Neural progenitor cell (in vitro differentiated cells): ENCODE measurements around the gene CLIC5. TPM values are rescaled to one million over a fixed set of nuclear protein-coding genes. Genes with fewer than 3 reads are reported as not detected.

Experiments used
- DNase-seq: peaks from one replicate; pipeline ENCODE4 v3.0.0-alpha.2; 2016; ENCODE audit warnings: low spot score
- H2AFZ ChIP-seq: fragments of 200-600 bp; sonication (generic); replicated peaks from 2 replicates; pipeline ENCODE4 v1.6.1; 2016; ENCODE audit warnings: antibody characterized with exemption
- H3F3A ChIP-seq: fragments of 200-600 bp; sonication (generic); 2 replicates; pipeline ENCODE4 v1.6.1; 2016; ENCODE audit warnings: antibody characterized with exemption, low read depth
- H3K27ac ChIP-seq: fragments of 200-600 bp; sonication (generic); 2 replicates; pipeline ENCODE4 v1.5.1; 2016; ENCODE audit warnings: mild to moderate bottlenecking
- H3K27me3 ChIP-seq: fragments of 200-600 bp; sonication (generic); 2 replicates; pipeline ENCODE4 v1.6.1; 2016; ENCODE audit warnings: mild to moderate bottlenecking, moderate library complexity
- H3K36me3 ChIP-seq: fragments of 200-600 bp; sonication (generic); 2 replicates; pipeline ENCODE4 v1.5.1; 2016
- H3K4me1 ChIP-seq: fragments of 200-600 bp; sonication (generic); 2 replicates; pipeline ENCODE4 v1.6.1; 2016; ENCODE audit warnings: mixed run types
- H3K4me2 ChIP-seq: fragments of 200-600 bp; sonication (generic); 2 replicates; pipeline ENCODE4 v1.6.1; 2016
- H3K4me3 ChIP-seq: fragments of 200-600 bp; sonication (generic); 2 replicates; pipeline ENCODE4 v1.5.1; 2016
- H3K79me2 ChIP-seq: fragments of 200-600 bp; sonication (generic); 2 replicates; pipeline ENCODE4 v1.6.1; 2016; ENCODE audit warnings: low read depth
- H3K9ac ChIP-seq: fragments of 200-600 bp; sonication (generic); 2 replicates; pipeline ENCODE4 v1.6.1; 2016
- H3K9me3 ChIP-seq: fragments of 200-600 bp; sonication (generic); 2 replicates; pipeline ENCODE4 v1.5.1; 2016; ENCODE audit warnings: low read depth
- H4K20me1 ChIP-seq: fragments of 200-600 bp; sonication (generic); 2 replicates; pipeline ENCODE4 v1.6.1; 2016; ENCODE audit warnings: low read depth
- H3K27ac Mint-ChIP-seq: 3 replicates; pipeline ENCODE4 v1.8.0; 2021; ENCODE audit warnings: mixed read lengths
- H3K27me3 Mint-ChIP-seq: 2 replicates; pipeline ENCODE4 v1.8.0; 2022; ENCODE audit warnings: low read depth, mild to moderate bottlenecking, inconsistent platforms, moderate library complexity, mixed read lengths; ENCODE audit not compliant: insufficient read depth
- H3K36me3 Mint-ChIP-seq: 3 replicates; pipeline ENCODE4 v1.8.0; 2021; ENCODE audit warnings: mixed read lengths
- H3K4me1 Mint-ChIP-seq: 3 replicates; pipeline ENCODE4 v1.8.0; 2021; ENCODE audit warnings: mixed read lengths
- H3K4me3 Mint-ChIP-seq: 3 replicates; pipeline ENCODE4 v1.8.0; 2021; ENCODE audit warnings: mild to moderate bottlenecking, moderate library complexity, mixed read lengths
- H3K9me3 Mint-ChIP-seq: 3 replicates; pipeline ENCODE4 v1.8.0; 2020; ENCODE audit warnings: mixed read lengths
- CTCF ChIP-seq: fragments of 200-600 bp; sonication (generic); IDR thresholded peaks from 2 replicates; pipeline ENCODE4 v1.5.1; 2017; ENCODE audit warnings: antibody characterized with exemption, mild to moderate bottlenecking
- EZH2 ChIP-seq: fragments of 200-600 bp; sonication (generic); IDR thresholded peaks from 2 replicates; pipeline ENCODE4 v1.6.1; 2017; ENCODE audit warnings: antibody characterized with exemption, mild to moderate bottlenecking, moderate library complexity
- EZH2phosphoT487 ChIP-seq: fragments of 200-600 bp; sonication (generic); IDR thresholded peaks from 2 replicates; pipeline ENCODE4 v1.6.1; 2017; ENCODE audit warnings: antibody characterized with exemption
- total RNA-seq: library from RNA; depleted of rRNA; stranded (reverse); fragments of >200 nt; gene quantifications from 2 replicates; pipeline ENCODE4 v1.2.3, GENCODE V29; 2015; ENCODE audit warnings: low replicate concordance

CLIC5 gene
- total RNA-seq, 1 donor from 2014 or later = not detected

DNA sequence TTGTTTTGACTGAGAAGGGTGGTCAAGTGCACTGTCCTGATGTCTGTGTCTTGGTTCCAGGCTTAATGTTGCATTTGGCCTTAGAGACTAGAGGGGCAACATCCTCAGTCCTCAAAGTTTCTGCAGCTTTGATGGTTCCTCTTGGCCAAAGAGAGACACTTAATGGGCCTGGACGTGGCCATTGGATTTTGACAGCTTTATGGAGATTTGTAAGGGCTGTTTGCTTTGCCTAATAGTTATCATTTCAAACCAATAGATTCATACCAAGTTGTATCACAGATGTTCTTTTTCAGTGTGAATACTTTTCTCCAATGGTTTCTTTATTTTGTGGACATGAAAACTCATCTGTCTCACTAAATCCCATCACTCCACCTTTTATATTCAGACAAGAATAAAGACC is 45.8 kb upstream of the CLIC5 start:
- Mint-ChIP-seq H3K4me1 (peaks cover 12% of the 10 kb centered on the region), H3K36me3 (peaks cover 3% of the 10 kb centered on the region), H3K27ac (no peak overlapping the region), H3K9me3 (peaks cover 17% of the 10 kb centered on the region), H3K4me3 (no peak overlapping the region), H3K27me3 (peaks cover 3% of the 10 kb centered on the region)
- Histone ChIP-seq H3K4me1 (no peaks in the 10 kb centered on the region), H3K4me3 (no peak overlapping the region), H3K9ac (no peak overlapping the region), H2AFZ (no peak overlapping the region), H4K20me1 (no peaks in the 10 kb centered on the region), H3K79me2 (no peaks in the 10 kb centered on the region), H3K36me3 (no peaks in the 10 kb centered on the region), H3K9me3 (no peaks in the 10 kb centered on the region), H3K27ac (no peak overlapping the region), H3F3A (no peaks in the 10 kb centered on the region), H3K27me3 (no peaks in the 10 kb centered on the region), H3K4me2 (no peak overlapping the region)
- TF ChIP-seq EZH2 (no peak), EZH2phosphoT487 (no peak), CTCF (no peak)
- no peak for DNase-seq

DNA sequence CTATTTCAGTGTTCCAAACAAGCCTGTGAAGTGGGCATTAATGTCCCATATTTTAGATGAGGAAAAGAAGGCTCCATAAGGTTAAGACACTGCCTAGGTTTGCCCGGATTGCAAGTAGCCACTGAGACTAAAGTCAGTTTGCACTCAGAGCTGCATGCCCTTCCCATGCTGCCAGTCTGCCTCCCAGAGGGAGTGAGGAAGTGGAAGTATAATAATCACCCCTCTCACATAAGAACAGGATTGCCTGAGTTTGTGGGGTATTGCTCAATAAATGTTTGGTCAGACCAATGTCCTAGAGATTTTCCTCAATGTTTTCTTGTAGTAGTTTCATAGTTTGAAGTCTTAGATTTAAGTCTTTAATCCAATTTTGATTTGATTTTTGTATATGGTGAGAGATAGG is 43.9 kb upstream of the CLIC5 start:
- Histone ChIP-seq H3K9ac (no peak overlapping the region), H3K27me3 (no peaks in the 10 kb centered on the region), H3K4me1 (no peaks in the 10 kb centered on the region), H3K27ac (no peak overlapping the region), H2AFZ (no peak overlapping the region), H3F3A (no peaks in the 10 kb centered on the region), H3K4me3 (no peak overlapping the region), H3K9me3 (no peaks in the 10 kb centered on the region), H4K20me1 (no peaks in the 10 kb centered on the region), H3K4me2 (no peak overlapping the region), H3K36me3 (no peaks in the 10 kb centered on the region), H3K79me2 (no peaks in the 10 kb centered on the region)
- DNase-seq = no peak
- Mint-ChIP-seq H3K4me1 (no peaks in the 10 kb centered on the region), H3K9me3 (peaks cover 22% of the 10 kb centered on the region), H3K36me3 (peaks cover 3% of the 10 kb centered on the region), H3K27ac (no peak overlapping the region), H3K27me3 (peaks cover 3% of the 10 kb centered on the region), H3K4me3 (no peak overlapping the region)
- TF ChIP-seq EZH2phosphoT487 (no peak), EZH2 (no peak), CTCF (no peak)

- Histone ChIP-seq H2AFZ (no peak overlapping the region), H3F3A (no peaks in the 10 kb centered on the region), H3K27ac (no peak overlapping the region), H3K27me3 (no peaks in the 10 kb centered on the region), H3K4me1 (no peaks in the 10 kb centered on the region), H3K79me2 (no peaks in the 10 kb centered on the region), H4K20me1 (no peaks in the 10 kb centered on the region), H3K36me3 (no peaks in the 10 kb centered on the region), H3K4me2 (no peak overlapping the region), H3K9ac (no peak overlapping the region), H3K4me3 (no peak overlapping the region), H3K9me3 (no peaks in the 10 kb centered on the region)
- Mint-ChIP-seq H3K27ac (no peak overlapping the region), H3K36me3 (peaks cover 3% of the 10 kb centered on the region), H3K4me1 (no peaks in the 10 kb centered on the region), H3K27me3 (peaks cover 3% of the 10 kb centered on the region), H3K4me3 (no peak overlapping the region), H3K9me3 (peaks cover 22% of the 10 kb centered on the region)
- TF ChIP-seq EZH2 = no peak
- no peak for TF ChIP-seq CTCF
- TF ChIP-seq EZH2phosphoT487 = no peak
- DNase-seq = no peak
These were observed 43.3 kb upstream of the CLIC5 start for GRCh38 chr6:46058951-46059350.
